Cardiac muscle cell (in vitro differentiated cells and primary cell): ENCODE measurements around the gene GRM1. TPM values are rescaled to one million over a fixed set of nuclear protein-coding genes. Genes with fewer than 3 reads are reported as not detected.

ENCODE experiments used
- DNase-seq, 2 donors: peaks; one replicate each; pipeline versions ENCODE4 v3.0.0 to v3.0.0-alpha.2; 2010 to 2017; ENCODE audit warnings: low read depth in 1 of 2, low spot score in 1 of 2
- H3K27ac ChIP-seq: fragments of 200-600 bp; sonication (generic); 2 replicates; pipeline ENCODE4 v1.5.1; 2016
- H3K27me3 ChIP-seq: fragments of 200-600 bp; sonication (generic); 2 replicates; pipeline ENCODE4 v1.6.0; 2016; ENCODE audit warnings: control low read depth
- H3K36me3 ChIP-seq: fragments of 200-600 bp; sonication (generic); 2 replicates; pipeline ENCODE4 v1.5.1; 2016; ENCODE audit warnings: control low read depth
- H3K4me1 ChIP-seq: fragments of 200-600 bp; sonication (generic); 2 replicates; pipeline ENCODE4 v1.8.1; 2017; ENCODE audit warnings: low read depth, mild to moderate bottlenecking, mixed run types
- H3K4me3 ChIP-seq: fragments of 200-600 bp; sonication (generic); 2 replicates; pipeline ENCODE4 v1.5.1; 2016; ENCODE audit warnings: mild to moderate bottlenecking
- H3K9me3 ChIP-seq: fragments of 200-600 bp; sonication (generic); 2 replicates; pipeline ENCODE4 v1.5.1; 2017; ENCODE audit warnings: low read depth, mild to moderate bottlenecking, control low read depth
- polyA plus RNA-seq: library from polyadenylated mRNA; unstranded; fragments of >200 nt; fragmentation: Nextera tagmentation; extraction: Ambion mirVana; gene quantifications from 2 replicates; pipeline ENCODE4 v1.2.1, GENCODE V29; 2016
- total RNA-seq: library from RNA; depleted of rRNA; stranded (reverse); fragments of >200 nt; gene quantifications from 2 replicates; pipeline ENCODE4 v1.2.3, GENCODE V29; 2016
- TF ChIP-seq, protein P1 (sequence below): IDR thresholded peaks from 2 replicates; pipeline ENCODE4 v1.5.1; 2012; ENCODE audit warnings: low read depth, mild to moderate bottlenecking, low read length

GRM1 gene
- total and polyA plus RNA-seq, 2 experiments from 2014 or later: 0.54 TPM; not detected in 1

DNA sequence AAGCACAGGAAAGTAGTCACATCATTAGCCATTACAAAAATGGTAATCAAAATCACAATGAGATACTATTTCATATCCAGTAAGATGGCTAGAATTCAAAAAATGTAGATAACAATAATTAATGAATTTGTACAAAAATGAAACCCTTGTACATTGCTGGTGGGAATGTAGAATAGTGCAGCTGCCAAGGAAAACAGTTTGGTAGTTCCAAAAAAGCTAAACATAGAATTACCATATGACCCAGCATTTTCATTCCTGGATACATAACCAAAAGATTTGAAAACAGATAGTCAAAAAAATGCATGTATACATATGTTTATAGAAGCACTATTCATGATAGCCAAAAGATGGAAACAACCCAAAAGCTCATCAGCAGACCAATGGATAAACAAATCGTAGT is 263.6 kb downstream of the GRM1 start:
- TF ChIP-seq, protein P1, sequence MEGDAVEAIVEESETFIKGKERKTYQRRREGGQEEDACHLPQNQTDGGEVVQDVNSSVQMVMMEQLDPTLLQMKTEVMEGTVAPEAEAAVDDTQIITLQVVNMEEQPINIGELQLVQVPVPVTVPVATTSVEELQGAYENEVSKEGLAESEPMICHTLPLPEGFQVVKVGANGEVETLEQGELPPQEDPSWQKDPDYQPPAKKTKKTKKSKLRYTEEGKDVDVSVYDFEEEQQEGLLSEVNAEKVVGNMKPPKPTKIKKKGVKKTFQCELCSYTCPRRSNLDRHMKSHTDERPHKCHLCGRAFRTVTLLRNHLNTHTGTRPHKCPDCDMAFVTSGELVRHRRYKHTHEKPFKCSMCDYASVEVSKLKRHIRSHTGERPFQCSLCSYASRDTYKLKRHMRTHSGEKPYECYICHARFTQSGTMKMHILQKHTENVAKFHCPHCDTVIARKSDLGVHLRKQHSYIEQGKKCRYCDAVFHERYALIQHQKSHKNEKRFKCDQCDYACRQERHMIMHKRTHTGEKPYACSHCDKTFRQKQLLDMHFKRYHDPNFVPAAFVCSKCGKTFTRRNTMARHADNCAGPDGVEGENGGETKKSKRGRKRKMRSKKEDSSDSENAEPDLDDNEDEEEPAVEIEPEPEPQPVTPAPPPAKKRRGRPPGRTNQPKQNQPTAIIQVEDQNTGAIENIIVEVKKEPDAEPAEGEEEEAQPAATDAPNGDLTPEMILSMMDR: no peak
- no peak for DNase-seq
- Histone ChIP-seq H3K9me3 (no peaks in the 10 kb centered on the region), H3K4me1 (no peaks in the 10 kb centered on the region), H3K36me3 (no peaks in the 10 kb centered on the region), H3K27me3 (no peaks in the 10 kb centered on the region), H3K4me3 (no peak overlapping the region), H3K27ac (no peak overlapping the region)

DNA sequence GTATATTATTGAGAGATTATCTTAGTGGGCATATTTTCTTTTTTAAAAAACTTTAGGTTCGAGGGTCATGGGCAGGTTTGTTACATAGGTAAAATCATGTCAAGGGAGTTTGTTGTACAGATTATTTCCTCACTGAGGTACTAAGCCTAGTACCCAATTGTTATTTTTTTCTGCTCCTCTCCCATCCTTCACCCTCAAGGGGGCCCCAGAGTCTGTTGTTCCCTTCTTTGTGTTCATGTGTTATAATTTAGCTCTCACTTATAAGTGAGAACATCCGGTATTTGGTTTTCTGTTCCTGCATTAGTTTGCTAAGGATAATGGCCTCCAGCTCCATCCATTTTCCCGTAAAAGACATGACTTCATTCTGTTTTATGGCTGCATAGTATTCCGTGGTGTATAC is 266.8 kb downstream of the GRM1 start:
- no peak overlapping the region for H3K27ac ChIP-seq
- no peak overlapping the region for H3K4me3 ChIP-seq
- DNase-seq: no peak
- H3K36me3 ChIP-seq: no peaks in the 10 kb centered on the region
- TF ChIP-seq, protein P1: no peak
- no peaks in the 10 kb centered on the region for H3K4me1 ChIP-seq
- no peaks in the 10 kb centered on the region for H3K27me3 ChIP-seq
- H3K9me3 ChIP-seq: no peaks in the 10 kb centered on the region

DNA sequence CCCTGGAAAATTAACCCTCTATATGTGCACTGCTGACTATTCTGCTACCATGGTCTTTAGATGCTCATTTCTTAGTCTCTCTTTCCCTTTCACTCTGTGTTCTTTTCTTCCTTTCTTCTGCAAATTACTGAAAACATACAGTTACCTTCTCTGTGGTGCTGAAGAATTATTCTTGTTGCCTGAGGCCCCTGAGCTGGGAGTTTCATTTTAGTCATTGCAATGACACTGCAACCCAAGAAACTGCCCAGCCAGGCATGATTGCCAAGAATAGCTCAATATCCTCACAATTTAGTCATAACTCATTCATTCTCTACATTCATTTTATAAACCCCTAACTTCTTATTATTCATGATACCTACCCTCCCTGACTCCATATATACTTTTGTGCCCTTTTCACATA is 269.0 kb downstream of the GRM1 start:
- Histone ChIP-seq H3K27ac (no peak overlapping the region), H3K36me3 (no peaks in the 10 kb centered on the region), H3K9me3 (no peaks in the 10 kb centered on the region), H3K4me1 (no peaks in the 10 kb centered on the region), H3K27me3 (no peaks in the 10 kb centered on the region), H3K4me3 (no peak overlapping the region)
- TF ChIP-seq, protein P1: no peak
- DNase-seq: no peak

DNA sequence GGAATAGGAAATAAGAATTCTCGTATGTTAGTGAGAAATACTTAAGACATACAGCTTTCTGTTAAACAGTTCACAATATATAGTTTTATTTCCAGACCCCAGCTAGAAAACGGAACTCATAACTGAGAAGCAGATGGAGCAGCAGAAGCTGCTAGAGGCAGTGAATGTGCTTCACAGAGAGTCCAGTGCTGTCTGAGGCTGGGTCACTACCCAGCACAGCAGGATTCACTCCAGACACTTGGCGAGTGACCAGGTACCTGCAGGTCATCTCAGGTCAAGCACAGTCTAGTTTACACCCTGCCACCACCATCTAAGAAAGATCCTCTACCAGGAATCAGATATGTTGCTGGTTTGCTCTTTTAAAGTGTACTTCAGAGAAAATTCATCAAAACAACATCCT is 271.7 kb downstream of the GRM1 start:
- H3K27ac ChIP-seq: no peak overlapping the region
- peak in 1 of 2 donors; percentile 35 for DNase-seq
- no peaks in the 10 kb centered on the region for H3K27me3 ChIP-seq
- no peaks in the 10 kb centered on the region for H3K9me3 ChIP-seq
- TF ChIP-seq, protein P1: no peak
- H3K36me3 ChIP-seq: no peaks in the 10 kb centered on the region
- no peaks in the 10 kb centered on the region for H3K4me1 ChIP-seq
- no peak overlapping the region for H3K4me3 ChIP-seq

DNA sequence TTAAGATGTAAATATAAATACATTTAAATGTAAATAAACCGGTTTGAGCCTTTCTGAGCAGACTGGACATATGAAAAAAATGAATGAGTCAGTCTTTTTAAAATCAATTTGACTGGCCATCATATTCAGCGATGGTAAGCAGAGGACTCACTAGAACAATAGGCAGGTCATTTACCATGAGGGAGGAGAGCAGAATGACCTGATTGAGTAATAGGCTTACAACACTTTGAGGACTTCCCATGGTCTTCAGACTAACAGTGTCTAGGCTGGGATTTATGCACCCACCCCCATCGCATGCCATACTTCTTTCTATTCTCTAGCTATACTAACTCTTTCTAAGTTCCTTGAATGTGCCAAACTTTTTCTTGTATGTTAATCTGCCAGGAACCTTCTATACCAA is 272.9 kb downstream of the GRM1 start:
- TF ChIP-seq, protein P1: no peak
- no peak overlapping the region for H3K4me3 ChIP-seq
- DNase-seq: no peak
- no peaks in the 10 kb centered on the region for H3K27me3 ChIP-seq
- H3K36me3 ChIP-seq: no peaks in the 10 kb centered on the region
- no peak overlapping the region for H3K27ac ChIP-seq
- H3K9me3 ChIP-seq: no peaks in the 10 kb centered on the region
- no peaks in the 10 kb centered on the region for H3K4me1 ChIP-seq

DNA sequence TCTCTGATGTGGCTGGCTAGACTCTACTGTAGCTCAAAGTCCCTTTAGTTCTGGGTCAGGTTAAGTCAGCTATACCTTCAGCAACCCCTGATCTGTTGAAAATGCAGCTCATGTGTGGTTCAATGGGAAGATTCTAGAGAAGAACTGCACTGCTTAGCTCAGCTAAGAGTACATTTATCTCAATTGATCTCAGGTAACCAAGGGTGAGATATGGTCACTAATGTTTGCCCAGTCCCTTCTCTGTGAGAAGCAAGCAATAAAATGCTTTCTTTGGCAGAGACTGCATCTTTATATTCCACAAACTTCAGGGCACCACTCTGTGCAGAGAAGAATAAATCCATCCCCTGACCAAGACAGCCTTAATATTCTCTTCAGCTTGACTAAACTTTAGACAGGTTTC is 274.1 kb downstream of the GRM1 start:
- H3K27me3 ChIP-seq: no peaks in the 10 kb centered on the region
- H3K36me3 ChIP-seq: no peaks in the 10 kb centered on the region
- TF ChIP-seq, protein P1: no peak
- no peak overlapping the region for H3K27ac ChIP-seq
- no peak for DNase-seq
- no peak overlapping the region for H3K4me3 ChIP-seq
- no peaks in the 10 kb centered on the region for H3K4me1 ChIP-seq
- H3K9me3 ChIP-seq: no peaks in the 10 kb centered on the region
